ENCODE results near the gene ENKD1. TPM values are rescaled to one million over a fixed set of nuclear protein-coding genes. Genes with fewer than 3 reads are reported as not detected.

Gene ENKD1
- total RNA-seq, 1 donor from 2014 or later: 19.4 TPM

DNA sequence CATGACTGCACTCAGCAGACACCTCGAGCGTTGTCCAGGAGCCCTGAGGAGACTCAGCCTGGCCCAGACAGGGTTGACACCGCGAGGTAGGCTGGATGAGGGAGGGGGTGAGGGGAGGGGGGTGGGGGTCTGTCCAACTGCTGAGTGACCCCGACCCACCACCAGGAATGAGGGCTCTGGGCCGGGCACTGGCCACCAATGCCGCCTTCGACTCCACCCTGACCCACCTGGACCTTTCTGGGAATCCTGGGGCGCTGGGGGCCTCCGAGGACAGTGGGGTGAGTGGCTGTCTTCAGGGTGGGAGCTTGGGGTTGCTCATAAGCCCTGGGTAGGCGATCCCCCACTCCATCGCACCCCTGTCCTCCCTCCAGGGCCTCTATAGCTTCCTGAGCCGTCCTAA, 18.9 kb downstream of the ENKD1 start:
- Histone ChIP-seq H3K9me3 (no peaks in the 10 kb centered on the region), H3K4me1 (peaks cover 13% of the 10 kb centered on the region), H3K27ac (no peak overlapping the region), H3K27me3 (ENCODE audit: low read depth) (peaks cover 72% of the 10 kb centered on the region), H3K36me3 (no peaks in the 10 kb centered on the region), H3K4me3 (no peak overlapping the region)
- ATAC-seq (no peak), DNase-seq (peak; percentile 35)
- intact Hi-C loops (cut with DNase I): no loop called here
- TF ChIP-seq, protein P1, sequence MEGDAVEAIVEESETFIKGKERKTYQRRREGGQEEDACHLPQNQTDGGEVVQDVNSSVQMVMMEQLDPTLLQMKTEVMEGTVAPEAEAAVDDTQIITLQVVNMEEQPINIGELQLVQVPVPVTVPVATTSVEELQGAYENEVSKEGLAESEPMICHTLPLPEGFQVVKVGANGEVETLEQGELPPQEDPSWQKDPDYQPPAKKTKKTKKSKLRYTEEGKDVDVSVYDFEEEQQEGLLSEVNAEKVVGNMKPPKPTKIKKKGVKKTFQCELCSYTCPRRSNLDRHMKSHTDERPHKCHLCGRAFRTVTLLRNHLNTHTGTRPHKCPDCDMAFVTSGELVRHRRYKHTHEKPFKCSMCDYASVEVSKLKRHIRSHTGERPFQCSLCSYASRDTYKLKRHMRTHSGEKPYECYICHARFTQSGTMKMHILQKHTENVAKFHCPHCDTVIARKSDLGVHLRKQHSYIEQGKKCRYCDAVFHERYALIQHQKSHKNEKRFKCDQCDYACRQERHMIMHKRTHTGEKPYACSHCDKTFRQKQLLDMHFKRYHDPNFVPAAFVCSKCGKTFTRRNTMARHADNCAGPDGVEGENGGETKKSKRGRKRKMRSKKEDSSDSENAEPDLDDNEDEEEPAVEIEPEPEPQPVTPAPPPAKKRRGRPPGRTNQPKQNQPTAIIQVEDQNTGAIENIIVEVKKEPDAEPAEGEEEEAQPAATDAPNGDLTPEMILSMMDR (IDR thresholded peaks at IDR 0.05): no peak

DNA sequence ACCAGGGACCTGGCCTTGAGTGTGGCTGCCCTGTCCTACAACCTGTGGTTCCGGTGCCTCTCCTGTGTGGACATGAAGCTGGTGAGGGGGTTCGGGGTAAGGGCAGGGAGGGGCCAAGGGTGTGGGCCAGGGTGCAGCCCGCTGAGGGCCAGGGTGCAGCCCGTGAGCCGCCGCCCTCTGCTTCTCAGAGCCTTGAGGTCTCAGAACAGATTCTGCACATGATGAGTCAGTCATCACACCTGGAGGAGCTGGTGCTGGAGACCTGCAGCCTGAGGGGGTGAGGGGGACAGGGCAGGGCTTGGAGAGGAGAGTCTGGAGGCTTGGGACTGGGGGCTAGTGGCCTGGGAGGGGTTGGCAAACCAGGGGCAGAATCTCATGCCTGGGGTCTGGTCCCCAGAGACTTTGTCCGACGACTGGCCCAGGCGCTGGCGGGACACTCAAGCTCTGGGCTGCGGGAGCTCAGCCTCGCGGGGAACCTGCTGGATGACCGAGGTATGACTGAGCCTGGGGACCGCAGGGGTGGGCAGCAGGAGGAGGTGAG, 19.4 kb downstream of the ENKD1 start:
- ATAC-seq (no peak), DNase-seq (peak; percentile 27)
- H3K36me3 ChIP-seq: no peaks in the 10 kb centered on the region
- intact Hi-C loops (cut with DNase I): no loop called here
- H3K27ac ChIP-seq: no peak overlapping the region
- peaks cover 15% of the 10 kb centered on the region for H3K4me1 ChIP-seq
- H3K27me3 ChIP-seq (ENCODE audit: low read depth): peaks cover 71% of the 10 kb centered on the region
- H3K4me3 ChIP-seq: no peak overlapping the region
- TF ChIP-seq, protein P1 (IDR thresholded peaks at IDR 0.05): no peak
- no peaks in the 10 kb centered on the region for H3K9me3 ChIP-seq

DNA sequence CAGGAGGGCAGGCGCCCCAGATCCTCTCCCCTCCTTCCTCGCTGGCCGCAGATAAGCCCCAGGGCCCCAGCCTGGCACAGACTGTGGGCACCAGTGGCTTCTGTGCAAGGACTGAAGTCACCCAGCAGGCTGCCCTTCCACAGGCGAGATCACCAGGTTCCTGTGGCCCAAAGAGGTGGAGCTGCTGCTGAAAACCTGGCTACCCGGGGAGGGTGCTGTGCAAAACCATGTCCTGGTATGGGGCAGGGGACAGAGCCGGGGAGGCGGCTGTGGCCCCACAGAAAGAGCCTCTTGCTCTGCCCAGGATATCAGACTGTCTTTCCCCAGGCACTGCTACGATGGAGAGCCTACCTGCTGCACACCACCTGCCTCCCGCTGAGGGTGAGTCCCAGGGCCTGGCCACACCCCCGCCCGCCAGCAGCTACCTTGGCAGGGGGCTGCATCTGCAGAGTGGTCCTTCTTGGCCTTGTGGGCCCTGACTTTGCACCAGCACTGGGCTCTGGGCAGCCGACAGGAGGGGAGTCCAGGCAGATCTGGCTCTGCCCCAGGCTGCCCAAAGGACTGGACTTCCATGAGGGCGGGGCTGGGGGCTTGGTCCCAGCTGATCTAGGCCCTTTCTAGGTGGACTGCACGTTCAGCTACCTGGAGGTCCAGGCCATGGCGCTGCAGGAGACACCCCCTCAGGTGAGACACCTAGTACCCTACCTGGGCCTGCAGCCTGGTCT, 21.0 kb downstream of the ENKD1 start:
- H3K27ac ChIP-seq: peak overlapping the region; percentile 51
- no peak for ATAC-seq

DNA sequence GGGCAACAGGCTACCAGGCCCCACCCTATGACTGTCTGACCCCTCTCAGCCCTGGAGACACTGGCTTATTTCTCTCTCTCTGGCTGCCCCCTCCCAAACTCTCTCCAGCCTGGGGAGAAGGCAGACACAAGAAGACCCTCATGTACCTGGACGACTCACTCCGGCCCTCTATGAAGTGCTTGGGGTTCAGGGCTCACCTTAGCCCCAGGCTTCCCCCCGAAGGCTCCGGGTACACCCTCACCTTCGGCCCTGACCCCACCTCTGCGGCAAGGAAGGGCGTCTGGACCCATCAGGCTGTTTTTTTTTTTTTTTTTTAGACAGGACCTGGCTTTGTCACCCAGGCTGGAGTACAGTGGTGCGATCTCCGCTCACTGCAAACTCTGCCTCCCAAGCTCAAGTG, 22.5 kb downstream of the ENKD1 start:
- H3K4me3 ChIP-seq: no peak overlapping the region
- no peaks in the 10 kb centered on the region for H3K9me3 ChIP-seq
- TF ChIP-seq, protein P1 (IDR thresholded peaks at IDR 0.05): no peak
- H3K27me3 ChIP-seq (ENCODE audit: low read depth): peaks cover 45% of the 10 kb centered on the region
- peaks cover 7% of the 10 kb centered on the region for H3K36me3 ChIP-seq
- intact Hi-C loops (cut with DNase I): no loop called here
- H3K27ac ChIP-seq: no peak overlapping the region
- H3K4me1 ChIP-seq: peaks cover 28% of the 10 kb centered on the region
- ATAC-seq (no peak), DNase-seq (no peak)

More for the DNA sequence above, 21.0 kb downstream of the ENKD1 start:
- intact Hi-C loops (cut with DNase I): no loop called here
- TF ChIP-seq, protein P1 (IDR thresholded peaks at IDR 0.05): no peak
- H3K4me1 ChIP-seq: peaks cover 24% of the 10 kb centered on the region
- H3K4me3 ChIP-seq: peak overlapping the region; percentile 50
- H3K36me3 ChIP-seq: no peaks in the 10 kb centered on the region
- DNase-seq: no peak
- no peaks in the 10 kb centered on the region for H3K9me3 ChIP-seq
- H3K27me3 ChIP-seq (ENCODE audit: low read depth): peaks cover 57% of the 10 kb centered on the region

DNA sequence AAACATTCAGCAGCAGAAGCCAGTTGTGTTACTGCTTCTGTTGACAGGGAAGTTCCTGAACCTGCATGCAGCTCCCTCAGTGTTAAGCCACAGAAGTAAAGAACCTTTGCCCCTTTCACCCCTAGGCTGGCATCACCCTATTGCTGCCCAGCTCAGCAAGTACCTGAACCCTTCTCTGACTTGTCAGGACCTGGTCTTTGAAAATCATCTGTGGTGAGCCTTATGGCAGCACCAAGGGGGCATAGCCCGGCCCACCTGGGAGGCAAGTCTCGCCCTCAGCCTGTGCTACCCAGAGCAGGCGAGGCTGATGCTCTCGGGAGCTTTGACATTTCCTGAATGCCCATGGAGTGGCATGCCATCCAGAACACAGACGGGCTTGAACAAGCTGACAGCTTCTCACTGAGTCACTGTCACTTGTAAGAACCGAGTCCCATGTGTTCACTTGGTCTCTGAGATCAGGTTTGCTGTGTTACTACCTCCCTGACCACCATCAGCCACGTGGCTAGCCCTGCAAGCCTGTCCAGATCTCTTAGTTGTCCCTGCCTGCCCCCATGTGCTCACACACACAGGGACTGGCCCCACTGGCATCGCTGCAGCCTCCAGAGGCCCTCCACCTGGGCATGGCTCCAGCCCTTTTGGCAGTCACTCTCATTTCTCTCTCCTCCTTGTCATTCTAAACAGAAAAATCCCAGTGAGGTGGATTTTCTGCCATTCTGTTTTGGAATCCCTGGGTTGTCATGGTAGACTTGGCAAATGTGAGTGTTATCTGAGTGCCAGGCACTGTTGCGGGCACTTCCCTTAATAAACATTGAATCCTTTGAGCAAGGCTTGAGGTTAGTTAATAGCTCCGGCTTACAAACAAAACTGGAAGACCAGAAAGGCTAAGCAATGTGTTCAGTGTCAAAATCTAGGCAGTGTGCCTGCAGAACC, 24.5 kb downstream of the ENKD1 start:
- Histone ChIP-seq H3K27ac (peak overlapping the region; percentile 18), H3K27me3 (ENCODE audit: low read depth) (peaks cover 25% of the 10 kb centered on the region), H3K36me3 (peaks cover 27% of the 10 kb centered on the region), H3K4me3 (no peak overlapping the region), H3K4me1 (peaks cover 28% of the 10 kb centered on the region), H3K9me3 (no peaks in the 10 kb centered on the region)
- TF ChIP-seq, protein P1 (IDR thresholded peaks at IDR 0.05): no peak
- ATAC-seq: peak; percentile 70 to 76
- intact Hi-C loops (cut with DNase I): no loop called here
- peak; percentile 80 for DNase-seq
